NCI-H345 (cell line): ENCODE data around the gene CXCL16.
"Not testable (repeated sequence)": the region's sequence is repeated elsewhere in the genome, so short reads cannot be mapped to it uniquely, and the experiment has no call there.

ENCODE experiments used
- DNase-seq: peaks from one replicate; lab custom pipeline; 2025; lab: John Stamatoyannopoulos, UW

The CXCL16 gene

GRCh38 chr17:4721203-4722135, 18.3 kb downstream of the CXCL16 start:
- DNase-seq = no peak

- no peak for DNase-seq
These were observed 18.9 kb downstream of the CXCL16 start for GRCh38 chr17:4720787-4721186.

- no peak for DNase-seq
These were observed 20.0 kb downstream of the CXCL16 start for GRCh38 chr17:4719684-4720221.

DNA sequence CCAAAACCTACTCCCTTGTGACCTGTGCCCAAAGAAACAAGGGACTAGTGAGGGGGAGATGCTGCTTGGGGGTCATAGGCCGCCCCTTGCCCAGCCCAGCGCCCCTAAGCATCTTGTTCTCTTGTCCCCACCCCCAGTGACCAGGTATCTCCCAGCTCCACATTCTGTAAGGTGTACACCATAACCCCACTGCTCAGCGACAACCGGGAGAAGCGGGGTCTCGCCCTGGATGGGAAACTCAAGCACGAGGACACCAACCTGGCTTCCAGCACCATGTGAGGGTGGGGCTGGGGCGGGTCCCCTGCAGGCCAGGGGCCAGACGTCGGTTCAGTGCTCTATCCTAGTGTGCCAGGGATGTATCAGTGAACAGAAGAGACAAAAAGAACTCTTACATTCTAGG, 20.6 kb downstream of the CXCL16 start:
- no peak for DNase-seq

DNA sequence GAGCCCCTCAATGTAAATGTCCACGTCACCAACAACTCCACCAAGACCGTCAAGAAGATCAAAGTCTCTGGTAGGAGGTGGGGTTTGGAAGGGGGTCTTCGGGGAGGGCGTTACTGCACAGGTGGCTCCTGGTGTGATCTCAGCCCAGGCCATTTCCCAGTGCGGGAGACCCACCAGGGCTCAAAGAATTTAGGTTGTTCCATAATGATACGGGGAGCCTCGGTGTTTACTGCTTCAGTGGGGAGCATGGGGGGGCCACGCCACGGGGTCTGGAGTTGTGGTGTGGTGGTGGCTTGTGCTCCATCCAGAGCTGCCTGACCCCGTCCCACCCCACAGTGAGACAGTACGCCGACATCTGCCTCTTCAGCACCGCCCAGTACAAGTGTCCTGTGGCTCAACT, 21.5 kb downstream of the CXCL16 start:
- DNase-seq = no peak

DNA sequence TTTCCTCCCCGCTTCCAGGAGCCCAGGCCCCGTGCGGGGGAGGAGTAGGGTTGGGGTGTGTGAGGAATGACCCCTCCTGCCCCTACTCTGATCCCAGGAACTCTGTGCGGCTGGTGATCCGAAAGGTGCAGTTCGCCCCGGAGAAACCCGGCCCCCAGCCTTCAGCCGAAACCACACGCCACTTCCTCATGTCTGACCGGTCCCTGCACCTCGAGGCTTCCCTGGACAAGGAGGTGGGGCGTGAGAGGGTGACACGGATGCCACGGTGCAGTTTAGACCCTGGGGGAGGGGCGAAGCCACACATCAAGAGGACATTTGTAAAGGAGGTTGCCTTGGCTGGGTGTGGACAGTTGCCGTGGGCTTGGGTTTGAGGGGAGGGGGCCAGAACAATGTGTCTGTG, 21.9 kb downstream of the CXCL16 start:
- DNase-seq = no peak

DNA sequence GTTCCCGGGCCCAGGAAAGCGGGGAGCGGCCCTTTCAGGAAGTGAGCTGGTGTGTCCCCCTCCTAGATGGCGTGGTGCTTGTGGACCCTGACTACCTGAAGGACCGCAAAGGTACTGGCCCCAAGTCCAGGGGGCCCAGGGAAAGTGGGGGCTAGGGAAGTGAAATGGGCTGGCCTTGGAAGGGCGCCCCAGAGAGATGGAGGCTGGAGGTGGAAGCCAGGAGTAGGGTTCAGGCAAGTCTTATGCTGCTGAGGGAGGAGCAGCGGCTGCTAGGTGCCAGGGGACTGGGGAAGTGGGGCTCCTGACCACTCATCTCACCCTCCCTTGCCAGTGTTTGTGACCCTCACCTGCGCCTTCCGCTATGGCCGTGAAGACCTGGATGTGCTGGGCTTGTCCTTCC, 23.6 kb downstream of the CXCL16 start:
- no peak for DNase-seq

DNA sequence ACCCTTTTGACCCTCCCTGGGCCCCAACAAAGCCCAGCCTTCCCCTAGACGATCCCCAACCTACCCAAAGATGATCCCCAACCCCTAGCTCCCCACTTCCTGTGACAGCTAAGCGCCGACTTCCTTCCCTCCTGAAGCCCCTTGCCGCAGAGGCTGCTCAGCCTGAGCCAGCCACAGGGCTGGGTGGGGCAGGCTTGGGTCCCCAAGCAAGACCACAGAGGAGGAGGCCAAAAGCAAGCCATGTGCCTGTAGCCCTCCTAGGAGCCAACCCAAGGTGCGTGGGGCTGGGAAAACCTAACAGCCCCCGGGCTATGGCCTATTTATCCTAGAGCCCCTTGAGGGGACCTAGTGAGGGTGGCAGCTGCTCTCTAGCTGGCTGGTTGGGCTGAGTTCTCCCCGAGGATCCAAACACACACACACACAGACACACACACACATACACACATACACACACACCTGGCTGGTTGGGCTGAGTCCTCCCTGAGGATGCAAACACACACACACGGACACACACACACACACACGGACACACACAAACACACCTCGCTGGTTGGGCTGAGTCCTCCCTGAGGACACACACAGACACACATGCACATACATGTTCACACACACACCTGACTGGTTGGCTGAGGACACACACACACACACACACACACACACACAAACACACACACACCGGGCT, 24.5 kb downstream of the CXCL16 start:
- no peak for DNase-seq

DNA sequence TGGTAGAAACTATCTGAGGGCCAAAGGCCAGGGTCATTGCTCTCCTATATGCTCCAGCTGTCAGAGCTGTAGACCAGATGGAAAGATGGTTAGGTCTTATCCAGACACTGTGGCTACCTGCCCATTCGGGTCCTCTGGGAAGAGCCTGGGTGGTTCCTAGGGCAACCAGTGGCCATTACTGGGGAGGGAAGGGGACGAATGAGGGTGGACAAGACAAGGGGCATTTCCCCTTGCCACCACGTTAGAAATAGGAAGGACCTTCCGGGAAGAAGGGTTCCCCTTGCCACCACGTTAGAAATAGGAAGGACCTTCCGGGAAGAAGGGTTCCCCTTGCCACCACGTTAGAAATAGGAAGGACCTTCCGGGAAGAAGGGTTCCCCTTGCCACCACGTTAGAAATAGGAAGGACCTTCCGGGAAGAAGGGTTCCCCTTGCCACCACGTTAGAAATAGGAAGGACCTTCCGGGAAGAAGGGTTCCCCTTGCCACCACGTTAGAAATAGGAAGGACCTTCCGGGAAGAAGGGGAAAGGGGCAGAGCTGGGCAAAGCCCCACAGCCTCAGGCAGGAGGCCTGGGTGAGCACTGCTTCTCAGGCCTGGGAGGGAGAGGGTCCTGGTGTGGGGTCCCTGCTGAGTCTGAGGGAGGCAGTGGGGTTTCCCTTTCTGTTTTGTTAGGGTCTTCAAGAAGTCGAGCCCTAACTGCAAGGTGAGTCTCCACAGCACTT, 25.2 kb downstream of the CXCL16 start:
- not testable (repeated sequence) for DNase-seq

GRCh38 chr17:4712526-4712925, 27.2 kb downstream of the CXCL16 start:
- no peak for DNase-seq

DNA sequence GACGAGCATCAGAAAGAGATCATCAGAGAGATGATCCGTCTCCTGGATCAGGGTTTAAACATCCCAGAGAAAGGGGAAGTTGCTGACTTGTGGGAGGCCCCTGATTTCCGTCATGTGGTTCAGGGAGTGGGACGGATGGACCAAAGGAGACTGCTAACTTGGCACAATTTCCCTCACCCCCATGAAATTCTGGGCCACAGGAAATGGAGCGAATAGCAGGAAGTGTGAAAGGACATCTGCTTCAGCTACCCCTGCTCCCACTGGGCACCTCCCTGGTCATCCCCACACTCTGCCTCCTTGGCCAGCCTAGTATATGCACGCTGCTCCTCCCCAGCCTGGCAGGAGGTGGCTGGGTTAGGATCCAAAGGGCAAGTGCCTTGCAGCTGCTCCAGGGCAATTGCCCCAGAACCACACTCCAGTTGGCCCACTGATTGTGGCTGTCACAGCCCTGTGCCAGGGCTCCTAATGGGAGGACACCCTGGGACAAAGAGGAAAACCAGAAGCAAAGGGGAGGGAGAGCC, 28.0 kb downstream of the CXCL16 start:
- no peak for DNase-seq

GRCh38 chr17:4710693-4711634, 28.8 kb downstream of the CXCL16 start:
- no peak for DNase-seq

DNA sequence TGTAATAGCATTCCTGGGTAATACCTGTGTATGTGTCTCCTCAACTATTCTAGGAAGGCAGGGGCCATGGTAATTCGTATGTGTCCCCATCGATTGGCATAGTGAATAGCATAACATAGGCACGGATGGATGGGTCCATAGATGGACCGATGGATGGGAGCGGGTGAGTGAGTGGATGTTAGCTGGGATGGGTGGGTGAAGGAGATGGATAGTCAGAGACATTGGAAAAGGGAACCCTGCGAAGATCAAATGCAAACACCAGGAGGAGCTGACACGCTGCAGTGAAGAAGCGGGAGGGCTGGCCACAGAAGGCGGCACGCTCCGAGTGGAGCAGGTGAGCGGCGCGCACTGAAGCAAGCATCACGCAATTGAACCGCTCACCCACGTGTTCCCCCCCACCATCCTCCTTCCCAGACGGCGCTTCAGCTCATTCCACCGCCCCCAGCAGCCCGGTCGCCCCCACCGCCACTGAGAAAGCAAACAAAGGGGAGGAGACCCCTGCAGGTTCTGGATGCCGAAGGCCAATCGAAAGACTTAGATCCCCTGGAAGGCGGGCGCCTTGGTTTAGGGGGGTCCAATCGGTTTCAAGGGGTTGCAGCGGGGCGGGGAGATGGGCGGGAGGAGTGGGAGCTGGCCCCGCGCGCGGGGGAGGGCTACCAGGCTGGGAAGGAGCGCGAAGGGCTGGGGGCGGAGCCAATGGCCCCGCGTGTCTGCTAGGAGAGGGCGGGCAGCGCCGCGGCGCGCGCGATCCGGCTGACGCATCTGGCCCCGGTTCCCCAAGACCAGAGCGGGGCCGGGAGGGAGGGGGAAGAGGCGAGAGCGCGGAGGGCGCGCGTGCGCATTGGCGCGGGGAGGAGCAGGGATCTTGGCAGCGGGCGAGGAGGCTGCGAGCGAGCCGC, 29.7 kb downstream of the CXCL16 start, which contains the start of gene ARRB2:
TSS of gene ARRB2 (plus strand) at position 839 of the 899 bp plus-strand sequence. CDS start 90 bp downstream, outside the sequence.
- peak; percentile 94 for DNase-seq

DNA sequence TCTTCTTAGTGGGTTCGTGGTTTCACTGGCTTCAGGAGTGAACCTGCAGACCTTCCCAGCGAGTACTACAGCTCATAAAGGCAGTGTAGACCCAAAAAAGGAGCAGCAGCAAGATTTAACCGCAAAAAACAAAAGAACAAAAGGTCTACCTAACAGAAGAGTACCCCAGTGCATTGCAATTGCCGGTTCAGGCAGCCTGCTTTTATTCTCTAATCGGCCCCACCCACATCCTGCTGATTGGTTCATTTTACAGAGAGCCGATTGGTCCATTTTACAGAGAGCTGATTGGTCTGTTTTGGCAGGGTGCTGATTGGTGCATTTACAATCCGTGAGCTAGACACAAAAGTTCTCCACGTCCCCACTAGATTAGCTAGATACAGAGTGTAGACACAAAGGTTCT, 31.3 kb downstream of the CXCL16 start:
- DNase-seq = peak; percentile 3

DNA sequence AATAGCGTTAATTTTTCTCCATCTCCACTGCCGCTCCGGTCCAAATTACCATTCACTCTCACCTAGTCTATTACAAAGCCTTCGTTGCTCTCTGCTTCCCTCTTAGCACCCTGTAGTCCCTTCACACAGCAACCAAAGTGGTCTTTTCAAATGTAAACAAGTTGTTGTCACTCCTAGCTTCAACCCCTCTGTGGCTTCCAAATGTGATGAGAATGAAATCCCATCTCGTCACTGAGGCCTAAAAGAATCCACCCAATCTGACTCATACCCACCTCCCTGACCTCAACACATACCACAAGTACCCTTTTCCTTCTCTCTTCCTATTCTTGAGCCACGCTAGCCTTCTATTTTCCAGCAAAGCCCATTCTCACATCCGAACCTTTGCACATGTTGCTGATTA, 33.6 kb downstream of the CXCL16 start:
- DNase-seq = no peak

- DNase-seq = no peak
These were observed 34.7 kb downstream of the CXCL16 start for GRCh38 chr17:4704991-4705390.

DNA sequence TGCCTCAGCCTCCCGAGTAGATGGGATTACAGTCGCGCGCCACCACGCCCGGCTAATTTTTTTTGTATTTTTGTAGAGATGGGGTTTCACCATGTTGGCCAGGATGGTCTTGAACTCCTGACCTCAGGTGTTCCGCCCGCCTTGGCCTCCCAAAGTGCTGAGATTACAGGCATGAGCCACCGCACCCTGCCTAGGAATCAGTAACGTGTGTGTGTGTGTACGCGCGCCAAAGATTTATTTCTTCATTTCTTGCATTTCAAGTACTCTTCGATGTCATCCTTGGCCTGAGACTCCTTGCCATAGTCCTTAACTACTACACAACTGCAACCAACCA, 35.2 kb downstream of the CXCL16 start:
- DNase-seq = not testable (repeated sequence)

GRCh38 chr17:4703330-4703691, 36.4 kb downstream of the CXCL16 start:
- no peak for DNase-seq

DNA sequence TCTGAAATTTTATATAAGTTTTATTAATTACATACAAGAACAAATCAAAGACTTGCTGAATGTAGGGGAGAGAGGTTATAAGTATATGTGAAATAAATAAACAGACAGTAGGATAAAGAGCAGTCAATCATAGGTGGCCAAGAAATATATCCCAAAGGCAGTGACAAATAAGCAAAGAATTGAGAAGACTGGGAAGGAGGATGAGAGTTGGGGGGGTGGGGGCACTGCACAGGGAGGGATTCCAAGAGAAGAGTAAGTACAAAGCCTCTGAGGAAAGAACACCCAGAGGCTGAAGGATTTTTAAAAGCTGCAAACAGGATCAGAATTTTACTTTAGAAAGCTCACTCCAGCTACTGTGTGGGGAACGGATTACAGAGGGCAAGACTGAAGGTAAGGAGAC, 38.6 kb downstream of the CXCL16 start:
- DNase-seq = no peak
